Nephron (organoid): ENCODE data around the gene RBBP8.

Source experiments
- H3K27ac Mint-ChIP-seq, 3 experiments: 2 replicates each; pipeline ENCODE4 v1.8.0; 2020; ENCODE audit warnings: mixed read lengths in 3 of 3, mild to moderate bottlenecking in 2 of 3, moderate library complexity in 1 of 3
- H3K27me3 Mint-ChIP-seq: 2 replicates; pipeline ENCODE4 v1.8.0; 2021; ENCODE audit warnings: low read depth, mild to moderate bottlenecking, moderate library complexity, mixed read lengths
- H3K36me3 Mint-ChIP-seq: 2 replicates; pipeline ENCODE4 v1.8.0; 2020; ENCODE audit warnings: low read depth, mixed read lengths
- H3K4me1 Mint-ChIP-seq: 2 replicates; pipeline ENCODE4 v1.8.0; 2020; ENCODE audit warnings: mixed read lengths
- H3K4me3 Mint-ChIP-seq, 3 experiments: 2 replicates each; pipeline ENCODE4 v1.8.0; 2020; ENCODE audit warnings: mild to moderate bottlenecking in 3 of 3, mixed read lengths in 3 of 3, moderate library complexity in 2 of 3
- H3K9me3 Mint-ChIP-seq: 2 replicates; pipeline ENCODE4 v1.8.0; 2020; ENCODE audit warnings: mixed read lengths
- TF ChIP-seq, protein P1 (sequence below), 3 experiments: fragments of 200-600 bp; sonication (generic); IDR thresholded peaks; one replicate each; pipeline ENCODE4 v1.5.0; 2021; ENCODE audit warnings: antibody characterized with exemption in 3 of 3; ENCODE audit not compliant: unreplicated experiment in 3 of 3

RBBP8 gene

DNA sequence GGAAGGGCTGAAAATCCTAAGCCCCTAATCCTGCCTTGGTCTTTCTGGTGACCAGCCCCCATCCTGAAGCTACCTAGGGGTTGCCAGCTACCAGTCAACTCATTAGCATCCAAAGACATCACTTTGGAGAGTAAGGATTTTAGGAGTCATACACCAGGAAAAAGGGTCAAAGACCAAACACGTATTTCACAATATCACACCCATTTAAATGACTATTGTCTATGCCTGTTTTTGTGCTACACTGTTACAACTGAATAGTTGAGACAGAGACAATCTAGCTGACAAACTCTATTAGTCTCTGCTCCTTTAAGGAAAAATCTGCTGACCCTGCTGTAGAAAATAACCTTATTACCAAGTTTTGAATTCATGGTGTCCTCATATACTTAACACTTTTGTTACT is 21.0 kb upstream of the RBBP8 start:
- no peak overlapping the region for H3K27ac Mint-ChIP-seq
- H3K36me3 Mint-ChIP-seq: no peaks in the 10 kb centered on the region
- no peak overlapping the region for H3K4me3 Mint-ChIP-seq
- no peaks in the 10 kb centered on the region for H3K4me1 Mint-ChIP-seq
- no peaks in the 10 kb centered on the region for H3K27me3 Mint-ChIP-seq
- TF ChIP-seq, protein P1, sequence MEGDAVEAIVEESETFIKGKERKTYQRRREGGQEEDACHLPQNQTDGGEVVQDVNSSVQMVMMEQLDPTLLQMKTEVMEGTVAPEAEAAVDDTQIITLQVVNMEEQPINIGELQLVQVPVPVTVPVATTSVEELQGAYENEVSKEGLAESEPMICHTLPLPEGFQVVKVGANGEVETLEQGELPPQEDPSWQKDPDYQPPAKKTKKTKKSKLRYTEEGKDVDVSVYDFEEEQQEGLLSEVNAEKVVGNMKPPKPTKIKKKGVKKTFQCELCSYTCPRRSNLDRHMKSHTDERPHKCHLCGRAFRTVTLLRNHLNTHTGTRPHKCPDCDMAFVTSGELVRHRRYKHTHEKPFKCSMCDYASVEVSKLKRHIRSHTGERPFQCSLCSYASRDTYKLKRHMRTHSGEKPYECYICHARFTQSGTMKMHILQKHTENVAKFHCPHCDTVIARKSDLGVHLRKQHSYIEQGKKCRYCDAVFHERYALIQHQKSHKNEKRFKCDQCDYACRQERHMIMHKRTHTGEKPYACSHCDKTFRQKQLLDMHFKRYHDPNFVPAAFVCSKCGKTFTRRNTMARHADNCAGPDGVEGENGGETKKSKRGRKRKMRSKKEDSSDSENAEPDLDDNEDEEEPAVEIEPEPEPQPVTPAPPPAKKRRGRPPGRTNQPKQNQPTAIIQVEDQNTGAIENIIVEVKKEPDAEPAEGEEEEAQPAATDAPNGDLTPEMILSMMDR (IDR thresholded peaks at IDR 0.05; ENCODE audit: unreplicated experiment in 3 of 3): no peak
- peaks cover 2% of the 10 kb centered on the region for H3K9me3 Mint-ChIP-seq

DNA sequence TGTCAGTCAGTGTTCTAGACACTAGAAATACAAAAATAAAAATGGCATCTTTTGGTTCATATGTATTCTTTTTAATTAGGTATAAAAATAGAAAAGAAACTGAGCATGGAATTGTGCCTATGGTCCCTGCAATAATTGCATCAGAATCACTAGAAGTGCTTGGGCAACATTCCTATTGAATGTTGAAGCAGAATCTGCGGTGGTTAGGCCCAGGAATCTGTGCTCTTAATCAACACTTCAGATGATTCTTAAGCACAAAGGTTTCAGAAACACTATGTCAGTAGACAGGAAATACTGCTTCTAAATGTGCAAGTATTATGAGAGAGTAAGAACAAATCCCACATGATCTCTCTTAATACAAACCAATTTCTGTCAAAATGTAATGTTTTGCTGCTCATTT is 20.3 kb upstream of the RBBP8 start:
- TF ChIP-seq, protein P1 (IDR thresholded peaks at IDR 0.05; ENCODE audit: unreplicated experiment in 3 of 3): no peak

DNA sequence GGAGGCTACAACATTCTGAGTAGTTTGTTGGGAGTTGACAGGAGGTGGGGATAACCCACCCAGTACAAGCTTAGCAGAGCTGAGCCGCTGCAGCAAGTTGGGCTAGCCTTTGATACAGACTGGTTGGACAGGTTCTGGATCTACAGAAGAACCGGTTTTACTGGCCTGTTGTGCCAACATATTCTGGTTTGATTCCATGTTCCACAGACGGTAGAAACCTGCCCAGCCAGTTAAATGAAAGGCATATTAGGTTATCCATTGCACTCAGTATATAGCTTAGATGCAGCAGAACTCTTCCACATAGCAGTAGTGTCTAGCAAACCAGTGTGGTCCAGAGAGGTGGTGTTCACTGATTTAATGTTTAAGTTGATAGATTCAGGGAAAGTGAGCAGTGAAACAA is 19.3 kb upstream of the RBBP8 start:
- H3K4me1 Mint-ChIP-seq: no peaks in the 10 kb centered on the region
- TF ChIP-seq, protein P1 (IDR thresholded peaks at IDR 0.05; ENCODE audit: unreplicated experiment in 3 of 3): no peak
- no peaks in the 10 kb centered on the region for H3K27me3 Mint-ChIP-seq
- peak overlapping the region; percentile 63 to 90 (median 86) for H3K27ac Mint-ChIP-seq
- H3K36me3 Mint-ChIP-seq: no peaks in the 10 kb centered on the region
- peak overlapping the region; percentile 64 to 77 (median 67) for H3K4me3 Mint-ChIP-seq
- H3K9me3 Mint-ChIP-seq: peaks cover 2% of the 10 kb centered on the region

More for the DNA sequence above, 20.3 kb upstream of the RBBP8 start:
- Mint-ChIP-seq H3K9me3 (peaks cover 2% of the 10 kb centered on the region), H3K27ac (peak overlapping the region in 1 of 3 experiments; percentile 90), H3K27me3 (no peaks in the 10 kb centered on the region), H3K4me1 (no peaks in the 10 kb centered on the region), H3K4me3 (no peak overlapping the region), H3K36me3 (no peaks in the 10 kb centered on the region)

DNA sequence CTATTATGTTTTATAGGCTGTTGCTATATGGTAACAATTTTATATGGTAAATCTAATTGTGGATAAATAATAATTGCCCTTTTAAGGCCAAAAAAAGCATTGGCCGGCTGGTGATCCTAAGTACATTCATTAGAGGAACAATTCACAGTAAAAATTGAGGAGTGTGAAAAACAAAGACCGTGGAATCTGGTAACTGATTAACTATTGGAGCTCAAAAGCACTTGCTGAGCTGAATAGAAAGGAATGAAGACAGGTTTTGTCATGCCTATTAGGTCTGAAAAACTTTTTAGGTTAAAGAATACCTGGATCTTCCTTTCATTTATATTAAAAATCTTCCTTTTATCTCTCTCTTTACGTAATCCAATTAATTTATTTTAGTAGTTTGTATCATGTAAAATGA is 18.5 kb upstream of the RBBP8 start:
- Mint-ChIP-seq H3K4me3 (peak overlapping the region; percentile 50 to 65 (median 61)), H3K27ac (peak overlapping the region; percentile 63 to 78 (median 76)), H3K36me3 (no peaks in the 10 kb centered on the region), H3K27me3 (no peaks in the 10 kb centered on the region), H3K9me3 (no peaks in the 10 kb centered on the region), H3K4me1 (no peaks in the 10 kb centered on the region)
- TF ChIP-seq, protein P1 (IDR thresholded peaks at IDR 0.05; ENCODE audit: unreplicated experiment in 3 of 3): no peak

DNA sequence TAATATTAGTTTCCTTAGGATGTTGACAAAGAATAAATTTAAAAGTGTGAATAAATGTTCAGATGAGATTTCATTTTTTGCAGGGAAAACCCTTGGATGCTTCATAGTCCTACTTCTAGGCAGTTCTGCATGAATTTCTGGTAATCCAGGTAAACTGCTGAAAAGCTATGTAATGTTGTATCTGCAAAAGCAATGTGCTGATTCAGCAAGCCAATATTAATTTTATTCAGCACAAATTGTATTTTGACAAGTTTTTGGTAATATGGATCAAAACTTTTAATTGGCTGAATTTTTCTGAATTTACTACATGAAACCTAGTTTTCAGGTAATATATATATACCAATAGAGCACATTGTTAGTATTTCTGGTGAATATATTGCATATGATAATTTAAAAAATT is 17.8 kb upstream of the RBBP8 start:
- peaks cover under 1% of the 10 kb centered on the region for H3K4me1 Mint-ChIP-seq
- TF ChIP-seq, protein P1 (IDR thresholded peaks at IDR 0.05; ENCODE audit: unreplicated experiment in 3 of 3): no peak
- no peaks in the 10 kb centered on the region for H3K9me3 Mint-ChIP-seq
- peak overlapping the region in 1 of 3 experiments; percentile 63 for H3K27ac Mint-ChIP-seq
- H3K27me3 Mint-ChIP-seq: no peaks in the 10 kb centered on the region
- H3K36me3 Mint-ChIP-seq: no peaks in the 10 kb centered on the region
- H3K4me3 Mint-ChIP-seq: peak overlapping the region in 1 of 3 experiments; percentile 28

DNA sequence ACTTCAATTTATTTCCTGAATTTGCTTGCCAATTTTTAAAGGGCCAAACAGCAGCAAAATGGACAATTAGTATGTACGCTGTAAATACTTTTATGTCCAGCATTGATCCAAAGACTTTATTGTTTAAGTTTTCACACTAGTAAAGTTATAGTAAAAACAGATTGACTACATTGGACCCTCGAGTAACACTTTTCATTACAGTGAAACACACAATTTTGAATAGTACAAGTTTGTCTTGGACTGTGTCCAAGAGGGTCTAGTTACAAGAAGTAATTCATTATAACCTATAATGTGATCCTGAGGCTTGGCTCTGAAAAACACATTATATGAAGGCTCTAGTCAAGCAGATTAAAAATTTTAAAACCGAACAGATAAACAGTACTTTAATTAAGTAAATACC is 11.4 kb upstream of the RBBP8 start:
- H3K27ac Mint-ChIP-seq: peak overlapping the region; percentile 49 to 81 (median 79)

More for the DNA sequence above, 11.4 kb upstream of the RBBP8 start:
- Mint-ChIP-seq H3K4me1 (peaks cover 31% of the 10 kb centered on the region), H3K4me3 (no peak overlapping the region), H3K9me3 (no peaks in the 10 kb centered on the region), H3K27me3 (no peaks in the 10 kb centered on the region), H3K36me3 (no peaks in the 10 kb centered on the region)
- TF ChIP-seq, protein P1 (IDR thresholded peaks at IDR 0.05; ENCODE audit: unreplicated experiment in 3 of 3): no peak
